HG03066 (cell line): ENCODE measurements around the gene SMIM41.

Experiments used
- ATAC-seq: cut with Tn5 transposase; IDR thresholded peaks from one replicate; pipeline ENCODE4 v1.9.1; 2021; ENCODE audit warnings: low read depth; ENCODE audit not compliant: unreplicated experiment

SMIM41 gene

GRCh38 chr12:52062167-52063081 is 17.1 kb upstream of the SMIM41 start:
- no peak for ATAC-seq

DNA sequence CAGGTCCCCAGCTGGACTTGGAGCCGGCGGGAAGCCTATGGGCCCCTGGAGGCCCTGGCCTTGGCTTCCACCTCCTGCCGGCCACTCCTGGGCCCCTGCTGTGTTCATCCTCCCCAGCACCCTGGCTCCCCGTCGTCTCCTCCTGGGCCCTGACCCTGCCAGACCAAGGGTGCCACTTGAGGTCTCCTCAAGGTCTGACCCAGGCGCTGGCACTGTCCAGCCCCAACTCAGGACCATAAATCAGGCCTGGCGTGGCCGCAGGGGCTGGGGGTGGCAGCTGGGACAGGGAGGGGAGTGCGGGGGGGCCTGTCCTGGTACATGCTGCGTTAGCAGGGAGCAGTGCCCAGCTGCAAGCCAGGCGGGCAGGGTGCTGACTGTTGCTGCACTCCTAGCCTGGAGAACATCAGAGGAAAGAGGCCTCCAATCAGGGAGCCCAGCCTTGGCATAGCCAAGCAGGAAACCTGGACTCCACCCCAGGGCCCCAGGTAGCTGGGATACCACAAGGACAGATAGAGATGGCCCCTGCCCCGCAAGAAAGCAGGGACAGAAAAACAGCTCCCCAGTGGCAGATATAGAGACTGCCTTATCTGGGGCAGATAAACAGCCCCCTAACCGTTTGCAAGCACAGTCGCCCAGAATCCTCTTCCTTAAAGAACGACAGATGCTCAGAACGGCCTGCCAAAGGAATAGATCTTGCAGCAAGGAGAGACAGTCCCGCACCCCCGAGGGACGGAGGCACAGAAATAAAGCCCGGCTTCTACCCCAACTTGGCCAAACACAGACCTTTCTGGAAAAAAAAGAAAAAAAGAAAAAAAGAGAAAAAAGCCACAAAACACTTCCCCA is 16.2 kb upstream of the SMIM41 start:
- no peak for ATAC-seq

GRCh38 chr12:52063981-52064649 is 15.4 kb upstream of the SMIM41 start:
- ATAC-seq = no peak

- no peak for ATAC-seq
Measured at GRCh38 chr12:52066346-52067080, 13.0 kb upstream of the SMIM41 start.

DNA sequence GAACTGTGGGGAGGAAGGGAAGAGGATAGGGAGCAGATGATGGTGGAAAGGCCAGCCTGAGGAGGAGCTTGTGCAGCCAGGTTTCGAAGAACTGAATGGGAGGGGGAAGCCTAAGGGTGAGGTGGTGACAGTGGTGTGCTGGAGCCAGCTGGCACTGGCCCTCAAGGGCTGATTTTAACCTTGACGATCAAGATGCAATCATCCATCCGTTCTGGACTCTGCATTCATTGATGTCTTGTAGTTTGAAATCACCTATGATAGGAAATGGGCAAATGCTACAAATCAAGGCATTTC is 12.5 kb upstream of the SMIM41 start:
- ATAC-seq = no peak

- peak; percentile 95 for ATAC-seq
Measured at GRCh38 chr12:52069327-52070184, 9.9 kb upstream of the SMIM41 start, which contains the start of gene ATG101. Gene ATG101, plus strand, starts transcription at chr12:52069978. Its CDS starts 3,673 bp downstream, at chr12:52073651.

DNA sequence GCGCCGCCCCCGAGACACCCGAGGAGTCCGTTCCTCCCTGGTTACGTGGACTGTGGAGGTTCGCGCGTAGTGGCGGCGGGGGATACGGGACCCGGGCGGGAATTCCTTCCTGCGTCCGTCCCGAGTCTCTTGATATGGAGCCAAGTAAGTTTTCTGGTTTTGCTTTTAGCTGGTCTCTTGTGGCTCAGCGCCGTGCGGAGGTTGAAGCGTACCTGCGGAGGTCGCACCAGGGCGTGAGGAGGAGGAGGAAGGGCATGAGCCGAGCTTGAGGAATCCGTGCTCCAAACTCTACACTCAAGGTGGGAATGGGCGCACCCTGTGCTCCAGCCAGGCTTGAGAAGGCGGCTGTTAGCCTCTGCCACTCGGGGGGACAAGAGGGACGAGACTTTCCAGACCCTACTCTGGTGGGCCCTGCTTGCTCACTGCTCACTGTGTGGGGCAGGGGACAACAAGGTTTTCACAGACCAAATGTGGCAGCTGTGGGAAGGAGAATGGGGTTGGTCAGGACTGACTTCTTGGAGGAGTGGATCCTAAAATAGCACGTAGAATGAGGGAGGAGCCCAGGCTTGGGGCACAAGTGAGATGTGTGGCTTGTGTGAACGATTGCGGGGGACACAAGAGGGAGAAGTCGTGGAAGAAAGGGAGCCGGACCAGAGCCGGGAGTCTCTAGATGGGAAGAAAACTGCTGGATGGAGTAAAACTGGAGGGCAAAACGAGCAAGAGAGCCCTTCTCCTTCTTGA is 9.1 kb upstream of the SMIM41 start:
- ATAC-seq = no peak

DNA sequence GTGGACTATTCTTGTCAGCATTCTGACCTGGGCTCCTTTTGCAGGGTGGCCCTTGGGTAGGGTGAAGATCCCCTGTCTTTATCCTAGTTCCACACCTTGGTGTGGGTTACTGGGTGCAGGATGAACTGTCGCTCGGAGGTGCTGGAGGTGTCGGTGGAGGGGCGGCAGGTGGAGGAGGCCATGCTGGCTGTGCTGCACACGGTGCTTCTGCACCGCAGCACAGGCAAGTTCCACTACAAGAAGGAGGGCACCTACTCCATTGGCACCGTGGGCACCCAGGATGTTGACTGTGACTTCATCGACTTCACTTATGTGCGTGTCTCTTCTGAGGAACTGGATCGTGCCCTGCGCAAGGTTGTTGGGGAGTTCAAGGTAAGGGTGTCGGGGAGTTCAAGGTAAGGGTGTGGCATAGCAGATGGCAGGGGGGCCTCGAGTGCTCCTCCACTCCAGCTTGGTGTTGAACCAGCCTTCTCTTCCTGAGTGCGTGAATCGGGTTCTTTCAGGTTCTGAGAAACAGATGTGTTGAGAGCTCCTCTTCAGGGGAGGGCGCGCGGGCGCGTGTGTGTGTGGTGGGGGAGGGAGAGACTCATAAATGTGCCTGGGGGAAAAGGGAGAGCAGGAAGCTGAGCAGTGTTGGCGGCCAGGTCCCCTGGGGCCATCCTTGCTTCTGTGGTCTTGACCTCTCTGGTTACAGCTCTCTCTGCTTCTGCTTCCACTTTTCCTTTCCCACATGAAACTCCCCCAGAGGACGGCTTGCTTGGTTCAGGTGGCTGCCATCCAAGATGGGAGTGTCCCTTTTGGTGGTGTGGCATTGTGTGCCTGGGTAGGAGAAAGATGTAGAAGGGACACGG is 5.7 kb upstream of the SMIM41 start:
- ATAC-seq = no peak

DNA sequence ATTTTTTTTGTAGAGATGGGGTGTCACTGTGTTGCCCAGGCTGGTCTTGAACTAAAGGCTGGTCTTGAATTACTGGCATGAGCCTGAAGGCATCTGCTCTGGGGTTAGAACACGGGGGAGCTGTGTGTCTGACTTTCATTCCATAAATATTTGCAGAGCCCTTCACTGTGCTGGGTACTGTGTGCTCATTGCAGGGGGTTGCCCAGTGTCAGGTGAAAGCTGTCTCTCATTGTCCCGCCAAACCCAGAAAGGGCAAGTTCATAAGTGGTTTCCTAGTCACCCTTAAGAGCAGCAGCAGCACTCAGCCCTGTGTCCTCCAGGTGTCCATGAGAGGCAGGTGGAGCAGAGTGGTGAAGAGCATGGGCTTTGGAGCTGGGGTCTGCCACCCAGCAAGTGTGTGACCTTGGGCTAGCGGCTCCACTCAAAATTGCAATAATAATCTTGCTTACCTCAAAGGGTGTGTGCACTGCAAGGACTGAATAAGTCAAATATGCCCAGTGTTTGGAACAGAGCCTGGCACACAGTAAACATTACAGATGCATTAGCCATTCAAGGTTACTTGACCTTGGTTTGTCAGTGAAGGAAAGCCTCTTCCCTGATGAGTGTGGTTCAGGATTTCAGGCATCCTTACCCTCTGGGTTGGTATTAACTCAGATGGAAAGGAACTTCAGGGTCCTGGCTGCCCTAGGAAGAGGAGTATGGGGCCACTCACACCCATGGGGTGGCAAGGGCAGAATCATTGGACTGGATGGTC is 4.4 kb upstream of the SMIM41 start:
- ATAC-seq = no peak

DNA sequence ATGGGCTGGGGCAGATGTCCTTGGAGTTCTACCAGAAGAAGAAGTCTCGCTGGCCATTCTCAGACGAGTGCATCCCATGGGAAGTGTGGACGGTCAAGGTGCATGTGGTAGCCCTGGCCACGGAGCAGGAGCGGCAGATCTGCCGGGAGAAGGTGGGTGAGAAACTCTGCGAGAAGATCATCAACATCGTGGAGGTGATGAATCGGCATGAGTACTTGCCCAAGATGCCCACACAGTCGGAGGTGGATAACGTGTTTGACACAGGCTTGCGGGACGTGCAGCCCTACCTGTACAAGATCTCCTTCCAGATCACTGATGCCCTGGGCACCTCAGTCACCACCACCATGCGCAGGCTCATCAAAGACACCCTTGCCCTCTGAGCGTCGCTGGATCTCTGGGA is 2.7 kb upstream of the SMIM41 start:
- ATAC-seq = no peak

GRCh38 chr12:52078276-52078675 is 1.2 kb upstream of the SMIM41 start:
- ATAC-seq = no peak

GRCh38 chr12:52080403-52081251 is 1.1 kb downstream of the SMIM41 start:
- ATAC-seq = no peak

DNA sequence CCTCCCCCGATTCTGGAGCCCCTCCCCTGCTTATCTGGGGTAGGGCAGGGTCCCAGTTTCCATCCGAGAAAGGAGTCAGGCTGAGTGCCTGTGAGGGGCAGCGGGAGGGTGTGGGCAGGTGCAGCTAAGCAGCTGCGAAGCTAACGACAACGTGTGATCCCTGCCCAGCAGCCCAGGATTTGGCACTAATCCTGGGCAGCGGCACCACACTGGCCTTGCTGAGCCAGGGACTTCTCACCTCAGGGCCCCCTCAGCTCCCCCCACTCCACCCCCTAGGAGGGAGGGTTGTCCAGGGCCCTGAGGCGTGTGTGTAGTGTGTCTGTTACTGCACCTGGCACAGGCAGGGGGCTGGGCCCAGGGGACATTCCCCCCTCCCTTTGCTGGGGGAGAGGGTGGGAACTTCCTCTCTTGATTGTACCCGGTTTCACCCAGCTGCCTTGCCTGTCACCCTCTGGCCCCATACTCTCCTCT is 1.8 kb downstream of the SMIM41 start:
- no peak for ATAC-seq

DNA sequence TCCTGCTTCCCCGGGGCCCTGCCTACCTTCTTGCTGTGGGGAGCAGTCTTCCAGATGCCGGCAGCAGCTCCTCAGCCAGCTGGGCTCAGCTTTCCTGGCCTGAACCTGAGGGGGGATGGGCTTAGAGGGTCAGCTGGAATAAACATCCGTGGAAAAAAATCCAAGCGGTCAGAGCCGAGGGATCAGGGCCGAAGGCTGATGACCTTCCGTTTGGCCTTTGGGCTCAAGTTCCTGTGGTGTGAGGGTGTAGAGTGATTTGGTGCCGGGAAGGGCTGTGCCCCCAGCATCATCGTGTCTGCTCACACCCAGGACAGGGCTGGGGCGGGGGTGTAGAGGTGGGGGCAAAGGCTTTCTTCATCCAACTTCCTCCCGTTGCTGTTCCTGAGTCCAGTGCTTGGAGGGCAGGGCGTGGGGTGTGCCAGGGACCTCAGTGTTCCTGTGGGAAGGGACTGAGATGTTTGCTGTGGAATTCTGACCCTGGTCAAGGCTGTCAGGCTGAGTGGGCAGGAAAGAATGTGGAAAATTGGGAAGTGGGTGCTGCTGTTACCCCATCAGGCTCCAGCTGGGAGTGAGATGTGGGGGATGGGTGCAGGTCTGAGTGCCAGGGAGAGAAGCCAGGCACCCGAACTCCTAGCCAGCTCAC is 2.6 kb downstream of the SMIM41 start:
- ATAC-seq = no peak

GRCh38 chr12:52082669-52082987 is 3.1 kb downstream of the SMIM41 start:
- ATAC-seq = no peak
